NCI-H460 (cell line): ENCODE measurements around the gene KRT7. TPM values are rescaled to one million over a fixed set of nuclear protein-coding genes. Genes with fewer than 3 reads are reported as not detected.
"Not testable (repeated sequence)": the region's sequence is repeated elsewhere in the genome, so short reads cannot be mapped to it uniquely, and the experiment has no call there.

Experiments used
- DNase-seq: peaks from one replicate; pipeline ENCODE4 v3.0.0-alpha.2; 2016; ENCODE audit warnings: low read depth; ENCODE audit errors: extremely low read depth
- total RNA-seq: library from RNA; depleted of rRNA; stranded (reverse); fragments of >200 nt; shearing (Covaris generic); gene quantifications from 2 replicates; pipeline ENCODE4 v1.2.3, GENCODE V29; 2014

Gene KRT7
- total RNA-seq, 1 experiment from 2014 or later, result 23.1 TPM

- no peak for DNase-seq
Measured at GRCh38 chr12:52270541-52271070, 37.6 kb downstream of the KRT7 start.

GRCh38 chr12:52271158-52271557, 38.1 kb downstream of the KRT7 start:
- DNase-seq, result no peak

- DNase-seq, result no peak
Measured at GRCh38 chr12:52274521-52275120, 41.6 kb downstream of the KRT7 start, which contains the start of gene KRT86. KRT86 (plus strand) TSS chr12:52274645; CDS start chr12:52301917, 27,272 bp downstream.

GRCh38 chr12:52275686-52276085, 42.6 kb downstream of the KRT7 start:
- no peak for DNase-seq

- DNase-seq, result no peak
Measured at GRCh38 chr12:52277486-52278245, 44.6 kb downstream of the KRT7 start.

- DNase-seq, result peak; percentile 89
Measured at GRCh38 chr12:52278575-52279421, 45.8 kb downstream of the KRT7 start.

GRCh38 chr12:52279422-52280318, 46.6 kb downstream of the KRT7 start:
- DNase-seq, result peak; percentile 53

GRCh38 chr12:52280319-52280795, 47.3 kb downstream of the KRT7 start:
- DNase-seq, result peak; percentile 99

GRCh38 chr12:52280796-52281560, 47.9 kb downstream of the KRT7 start:
- peak; percentile 100 for DNase-seq

GRCh38 chr12:52284562-52285171, 51.6 kb downstream of the KRT7 start:
- DNase-seq, result no peak

- no peak for DNase-seq
Measured at GRCh38 chr12:52285172-52285745, 52.2 kb downstream of the KRT7 start.

GRCh38 chr12:52285851-52286530, 52.9 kb downstream of the KRT7 start:
- no peak for DNase-seq

- not testable (repeated sequence) for DNase-seq
Measured at GRCh38 chr12:52286857-52287785, 54.1 kb downstream of the KRT7 start.

- DNase-seq, result not testable (repeated sequence)
Measured at GRCh38 chr12:52287816-52288805, 55.1 kb downstream of the KRT7 start.

GRCh38 chr12:52290483-52291134, 57.6 kb downstream of the KRT7 start:
- not testable (repeated sequence) for DNase-seq
